ENCODE measurements around the gene NAA25. TPM values are rescaled to one million over a fixed set of nuclear protein-coding genes. Genes with fewer than 3 reads are reported as not detected.
"Not testable (repeated sequence)": the region's sequence is repeated elsewhere in the genome, so short reads cannot be mapped to it uniquely, and the experiment has no call there.

NAA25 gene
- total and polyA plus RNA-seq, 2 donors (not counting 3 experiments of a cell fraction or from before 2014, with no cell fraction given) = 5.3 to 25.5 TPM

DNA sequence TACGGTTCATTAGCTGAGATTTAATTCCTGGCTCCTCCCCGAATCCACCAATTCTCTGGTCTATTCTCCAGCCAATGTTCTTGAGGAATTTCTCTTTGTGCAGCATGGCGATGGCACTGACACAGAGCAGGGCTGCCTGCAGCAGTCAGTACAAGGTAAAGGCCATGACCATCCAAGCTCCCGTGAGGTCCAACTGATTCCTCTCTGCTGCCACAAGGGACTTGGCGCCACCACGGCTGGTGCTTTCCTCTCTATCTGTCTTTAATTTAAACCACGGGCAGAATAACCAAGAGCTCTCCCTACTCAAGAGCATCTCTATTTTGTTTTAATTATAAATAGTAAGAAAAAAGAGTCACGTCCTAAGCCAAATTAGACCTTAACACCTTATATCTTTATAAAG lies 107.8 kb downstream of the NAA25 start:
- BruUV-seq (replicated peaks) = no TSS peak
- FAIRE-seq (no peak), DNase-seq (ENCODE audit: low read depth, low spot score) (no peak)
- CTCF ChIA-PET = interaction anchor here (1.6 kb wide), 1 partner anchor 12 kb away, joined by 3 read pairs; the partner anchor contains the start of genes ERP29 and TMEM116
- dilution Hi-C loops (cut with MboI; ENCODE audit: extremely low pct_ligation_motif_present, low sequenced_read_pairs) = no loop called here
- Histone ChIP-seq H3K36me3 (ENCODE audit: control insufficient read depth in 2 of 2, extremely low read depth in 1 of 2, insufficient read depth in 2 of 2, low read length in 2 of 2) (no peaks in the 10 kb centered on the region), H4K20me1 (replicated peaks; ENCODE audit: control insufficient read depth, extremely low read depth, insufficient read depth, low read length) (no peaks in the 10 kb centered on the region), H3K9me3 (replicated peaks; ENCODE audit: control insufficient read depth, insufficient read depth, low read length) (no peaks in the 10 kb centered on the region), H3K27me3 (ENCODE audit: control insufficient read depth in 2 of 2, insufficient read depth in 2 of 2, low read length in 2 of 2) (no peaks in the 10 kb centered on the region), H3K9me1 (replicated peaks; ENCODE audit: control insufficient read depth, extremely low read depth, insufficient read depth, low read length) (no peaks in the 10 kb centered on the region), H3K4me2 (ENCODE audit: insufficient read depth, low read length) (no peak overlapping the region), H3K9ac (replicated peaks; ENCODE audit: extremely low read depth, insufficient read depth, low read length) (no peak overlapping the region), H3K27ac (ENCODE audit: insufficient read depth, low read depth, low read length) (no peak overlapping the region), H3K79me2 (ENCODE audit: control insufficient read depth, insufficient read depth, low read length) (no peaks in the 10 kb centered on the region), H3K4me1 (ENCODE audit: control insufficient read depth, extremely low read depth, insufficient read depth, low read length) (no peaks in the 10 kb centered on the region), H2AFZ (ENCODE audit: low read depth, low read length) (no peak overlapping the region), H3K4me3 (replicated peaks in 1 of 3; ENCODE audit: insufficient read depth in 1 of 3, low read depth in 1 of 3, low read length in 3 of 3) (no peak overlapping the region)
- POLR2A ChIA-PET = no interaction called here
- intact Hi-C loops (cut with micrococcal nuclease) = no loop called here
- TF ChIP-seq POLR2AphosphoS5 (IDR thresholded peaks at IDR 0.05; ENCODE audit: insufficient read depth, low read depth, low read length) = no peak
- no peak for TF ChIP-seq MAX (IDR thresholded peaks at IDR 0.05; ENCODE audit: insufficient read depth, insufficient read length)
- TF ChIP-seq EZH2 (IDR thresholded peaks at IDR 0.05; ENCODE audit: borderline replicate concordance, low read depth, low read length, severe bottlenecking) = no peak
- TF ChIP-seq POLR2A (IDR thresholded peaks at IDR 0.05; ENCODE audit: low read depth, low read length) = no peak
- TF ChIP-seq, protein P1, sequence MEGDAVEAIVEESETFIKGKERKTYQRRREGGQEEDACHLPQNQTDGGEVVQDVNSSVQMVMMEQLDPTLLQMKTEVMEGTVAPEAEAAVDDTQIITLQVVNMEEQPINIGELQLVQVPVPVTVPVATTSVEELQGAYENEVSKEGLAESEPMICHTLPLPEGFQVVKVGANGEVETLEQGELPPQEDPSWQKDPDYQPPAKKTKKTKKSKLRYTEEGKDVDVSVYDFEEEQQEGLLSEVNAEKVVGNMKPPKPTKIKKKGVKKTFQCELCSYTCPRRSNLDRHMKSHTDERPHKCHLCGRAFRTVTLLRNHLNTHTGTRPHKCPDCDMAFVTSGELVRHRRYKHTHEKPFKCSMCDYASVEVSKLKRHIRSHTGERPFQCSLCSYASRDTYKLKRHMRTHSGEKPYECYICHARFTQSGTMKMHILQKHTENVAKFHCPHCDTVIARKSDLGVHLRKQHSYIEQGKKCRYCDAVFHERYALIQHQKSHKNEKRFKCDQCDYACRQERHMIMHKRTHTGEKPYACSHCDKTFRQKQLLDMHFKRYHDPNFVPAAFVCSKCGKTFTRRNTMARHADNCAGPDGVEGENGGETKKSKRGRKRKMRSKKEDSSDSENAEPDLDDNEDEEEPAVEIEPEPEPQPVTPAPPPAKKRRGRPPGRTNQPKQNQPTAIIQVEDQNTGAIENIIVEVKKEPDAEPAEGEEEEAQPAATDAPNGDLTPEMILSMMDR (IDR thresholded peaks at IDR 0.05; ENCODE audit: extremely low read depth in 1 of 2, insufficient read depth in 1 of 2, low read depth in 1 of 2, low read length in 2 of 2) = no peak
- TF ChIP-seq GATA2 (IDR thresholded peaks at IDR 0.05; ENCODE audit: insufficient read depth, insufficient read length, low read depth, low read length) = no peak

DNA sequence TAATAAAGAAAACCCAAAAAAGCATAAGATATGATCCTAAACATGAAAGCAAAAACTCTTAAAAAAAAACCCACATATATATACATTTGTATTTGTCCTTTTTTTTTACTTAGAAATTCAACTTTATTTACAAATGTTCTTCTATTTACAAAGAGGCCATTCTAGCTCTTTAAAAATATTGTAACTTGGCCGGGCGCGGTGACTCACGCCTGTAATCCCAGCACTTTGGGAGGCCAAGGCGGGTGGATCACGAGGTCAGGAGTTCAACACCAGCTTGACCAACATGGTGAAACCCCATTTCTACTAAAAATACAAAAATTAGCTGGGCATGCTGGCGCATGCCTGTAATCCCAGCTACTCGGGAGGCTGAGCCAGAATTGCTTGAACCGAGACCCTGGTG lies 109.5 kb downstream of the NAA25 start:
- H3K4me3 ChIP-seq (replicated peaks in 1 of 3; ENCODE audit: insufficient read depth in 1 of 3, low read depth in 1 of 3, low read length in 3 of 3); BruUV-seq (replicated peaks); H3K27ac ChIP-seq (ENCODE audit: insufficient read depth, low read depth, low read length); intact Hi-C loops (cut with micrococcal nuclease); POLR2A ChIA-PET; H3K4me2 ChIP-seq (ENCODE audit: insufficient read depth, low read length); H3K9me1 ChIP-seq (replicated peaks; ENCODE audit: control insufficient read depth, extremely low read depth, insufficient read depth, low read length); dilution Hi-C loops (cut with MboI; ENCODE audit: extremely low pct_ligation_motif_present, low sequenced_read_pairs); DNase-seq (ENCODE audit: low read depth, low spot score); H4K20me1 ChIP-seq (replicated peaks; ENCODE audit: control insufficient read depth, extremely low read depth, insufficient read depth, low read length); FAIRE-seq; H3K4me1 ChIP-seq (ENCODE audit: control insufficient read depth, extremely low read depth, insufficient read depth, low read length); H3K79me2 ChIP-seq (ENCODE audit: control insufficient read depth, insufficient read depth, low read length); H2AFZ ChIP-seq (ENCODE audit: low read depth, low read length); H3K9me3 ChIP-seq (replicated peaks; ENCODE audit: control insufficient read depth, insufficient read depth, low read length); H3K9ac ChIP-seq (replicated peaks; ENCODE audit: extremely low read depth, insufficient read depth, low read length); H3K27me3 ChIP-seq (ENCODE audit: control insufficient read depth in 2 of 2, insufficient read depth in 2 of 2, low read length in 2 of 2); H3K36me3 ChIP-seq (ENCODE audit: control insufficient read depth in 2 of 2, extremely low read depth in 1 of 2, insufficient read depth in 2 of 2, low read length in 2 of 2): not testable (repeated sequence)
- CTCF ChIA-PET = interaction anchor here (1.9 to 2.0 kb wide), 3 partner anchors 14 to 54 kb away, joined by 5 to 7 read pairs (median 6); partner anchors contain the start of genes ERP29 and TMEM116

All from endothelial cell of umbilical vein (primary cell).